Brain microvascular endothelial cell (primary cell): ENCODE measurements around the gene PTPRN2.

Experiments used
- DNase-seq: peaks from one replicate; pipeline ENCODE4 v3.0.0-alpha.2; 2020
- H3K27ac ChIP-seq: fragments of 250-450 bp; sonication (Bioruptor Pico); 2 replicates; pipeline ENCODE4 v1.5.1; 2020; ENCODE audit warnings: mild to moderate bottlenecking, moderate library complexity
- H3K27me3 ChIP-seq: fragments of 250-450 bp; sonication (Bioruptor Pico); replicated peaks from 2 replicates; pipeline ENCODE4 v1.5.1; 2020; ENCODE audit warnings: mild to moderate bottlenecking
- H3K36me3 ChIP-seq: fragments of 250-450 bp; sonication (Bioruptor Pico); replicated peaks from 2 replicates; pipeline ENCODE4 v1.5.1; 2020; ENCODE audit warnings: mild to moderate bottlenecking
- H3K4me3 ChIP-seq: 2 replicates; pipeline ENCODE4 v1.5.1; 2011; ENCODE audit warnings: low read depth, mild to moderate bottlenecking, control low read depth, low read length, moderate library complexity
- in situ Hi-C: cut with HindIII; loops from 2 replicates; pipeline ENCODE4 v1.10.0; 2017; ENCODE audit warnings: low sequenced_read_pairs, low pct_ligation_motif_present
- TF ChIP-seq, protein P1 (sequence below): IDR thresholded peaks from 2 replicates; pipeline ENCODE4 v1.5.1; 2011; ENCODE audit warnings: low read depth, mild to moderate bottlenecking, moderate library complexity, low read length, control low read depth, inconsistent platforms; ENCODE audit errors: missing control alignments

Gene PTPRN2

DNA sequence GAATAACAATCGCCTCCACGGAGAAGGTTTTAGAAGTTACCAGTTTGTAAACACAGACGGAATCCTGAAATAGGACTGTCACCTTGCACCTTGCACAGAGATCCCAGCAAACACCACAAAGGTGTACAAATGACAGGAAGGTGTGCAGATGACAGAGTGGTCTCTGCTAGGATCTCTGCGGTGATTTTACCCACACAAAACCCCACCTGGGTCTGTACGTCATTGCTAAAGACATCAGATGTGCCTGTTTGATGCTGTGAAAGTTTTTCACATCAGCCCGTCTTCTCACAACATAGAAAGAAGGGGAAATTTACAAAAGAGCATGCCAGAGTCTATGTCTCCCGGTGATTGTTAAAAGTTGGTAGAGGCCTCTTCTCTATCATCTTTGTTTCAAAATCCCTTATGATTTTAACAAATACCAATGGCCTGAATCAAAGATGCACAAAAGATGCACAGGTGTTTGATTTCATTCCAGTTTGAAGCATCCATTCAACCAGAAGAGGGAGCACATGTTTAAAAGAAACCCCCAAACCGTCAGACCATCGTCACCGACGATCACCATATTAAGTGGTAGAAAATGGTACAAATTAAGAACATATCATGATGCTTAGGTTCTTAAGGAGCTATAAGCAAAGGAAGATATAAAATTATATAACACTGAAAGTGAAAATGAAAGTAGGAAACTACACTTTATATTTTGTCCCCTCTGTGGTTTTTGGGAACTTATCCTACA, 576.5 kb downstream of the PTPRN2 start:
- TF ChIP-seq, protein P1, sequence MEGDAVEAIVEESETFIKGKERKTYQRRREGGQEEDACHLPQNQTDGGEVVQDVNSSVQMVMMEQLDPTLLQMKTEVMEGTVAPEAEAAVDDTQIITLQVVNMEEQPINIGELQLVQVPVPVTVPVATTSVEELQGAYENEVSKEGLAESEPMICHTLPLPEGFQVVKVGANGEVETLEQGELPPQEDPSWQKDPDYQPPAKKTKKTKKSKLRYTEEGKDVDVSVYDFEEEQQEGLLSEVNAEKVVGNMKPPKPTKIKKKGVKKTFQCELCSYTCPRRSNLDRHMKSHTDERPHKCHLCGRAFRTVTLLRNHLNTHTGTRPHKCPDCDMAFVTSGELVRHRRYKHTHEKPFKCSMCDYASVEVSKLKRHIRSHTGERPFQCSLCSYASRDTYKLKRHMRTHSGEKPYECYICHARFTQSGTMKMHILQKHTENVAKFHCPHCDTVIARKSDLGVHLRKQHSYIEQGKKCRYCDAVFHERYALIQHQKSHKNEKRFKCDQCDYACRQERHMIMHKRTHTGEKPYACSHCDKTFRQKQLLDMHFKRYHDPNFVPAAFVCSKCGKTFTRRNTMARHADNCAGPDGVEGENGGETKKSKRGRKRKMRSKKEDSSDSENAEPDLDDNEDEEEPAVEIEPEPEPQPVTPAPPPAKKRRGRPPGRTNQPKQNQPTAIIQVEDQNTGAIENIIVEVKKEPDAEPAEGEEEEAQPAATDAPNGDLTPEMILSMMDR = no peak
- in situ Hi-C loops = no loop called here
- Histone ChIP-seq H3K36me3 (no peaks in the 10 kb centered on the region), H3K4me3 (no peak overlapping the region), H3K27me3 (no peaks in the 10 kb centered on the region), H3K27ac (no peak overlapping the region)
- no peak for DNase-seq

DNA sequence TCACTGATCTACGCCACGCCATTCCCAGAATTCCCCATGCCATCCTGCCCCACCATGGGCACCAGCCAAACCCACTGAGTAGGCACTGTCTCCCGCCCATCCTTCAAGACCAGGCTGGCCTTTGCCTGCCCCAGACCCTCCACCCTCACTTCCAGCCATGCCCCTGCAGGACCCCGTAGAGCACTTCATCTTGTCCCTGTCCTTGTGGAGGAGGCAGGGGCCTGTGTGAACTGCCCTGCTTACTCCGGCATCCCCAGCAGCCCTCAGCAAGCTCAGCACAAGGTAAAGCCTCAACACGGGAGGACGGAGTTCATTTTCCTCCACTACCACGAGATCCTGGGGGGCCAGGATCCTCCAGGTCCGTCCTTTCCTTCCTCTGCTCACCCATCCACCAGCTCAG, 577.7 kb downstream of the PTPRN2 start:
- no peak for DNase-seq
- H3K36me3 ChIP-seq = no peaks in the 10 kb centered on the region
- in situ Hi-C loops = no loop called here
- no peaks in the 10 kb centered on the region for H3K27me3 ChIP-seq
- TF ChIP-seq, protein P1 = no peak
- no peak overlapping the region for H3K27ac ChIP-seq
- H3K4me3 ChIP-seq = no peak overlapping the region

DNA sequence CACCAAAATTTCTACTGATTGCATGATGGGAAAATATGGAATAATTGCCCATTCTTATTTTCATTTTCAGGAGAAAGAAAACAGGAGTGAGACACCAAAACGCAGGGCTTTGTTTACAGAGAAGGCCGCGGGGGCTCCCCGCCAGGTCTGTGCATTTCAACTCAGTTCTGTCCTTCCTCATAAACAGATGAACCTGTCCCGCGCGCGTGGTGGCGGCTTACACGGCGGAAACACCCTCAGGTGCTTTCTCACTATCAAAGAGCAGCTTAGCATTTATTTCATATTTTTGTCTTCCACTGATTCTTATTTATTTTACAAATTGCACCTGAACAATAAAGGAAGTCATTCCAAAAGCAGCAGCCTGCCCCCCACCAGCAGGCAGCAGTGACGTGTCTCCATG, 579.4 kb downstream of the PTPRN2 start:
- Histone ChIP-seq H3K27ac (no peak overlapping the region), H3K4me3 (no peak overlapping the region), H3K36me3 (no peaks in the 10 kb centered on the region), H3K27me3 (no peaks in the 10 kb centered on the region)
- no peak for DNase-seq
- in situ Hi-C loops = no loop called here
- TF ChIP-seq, protein P1 = no peak

DNA sequence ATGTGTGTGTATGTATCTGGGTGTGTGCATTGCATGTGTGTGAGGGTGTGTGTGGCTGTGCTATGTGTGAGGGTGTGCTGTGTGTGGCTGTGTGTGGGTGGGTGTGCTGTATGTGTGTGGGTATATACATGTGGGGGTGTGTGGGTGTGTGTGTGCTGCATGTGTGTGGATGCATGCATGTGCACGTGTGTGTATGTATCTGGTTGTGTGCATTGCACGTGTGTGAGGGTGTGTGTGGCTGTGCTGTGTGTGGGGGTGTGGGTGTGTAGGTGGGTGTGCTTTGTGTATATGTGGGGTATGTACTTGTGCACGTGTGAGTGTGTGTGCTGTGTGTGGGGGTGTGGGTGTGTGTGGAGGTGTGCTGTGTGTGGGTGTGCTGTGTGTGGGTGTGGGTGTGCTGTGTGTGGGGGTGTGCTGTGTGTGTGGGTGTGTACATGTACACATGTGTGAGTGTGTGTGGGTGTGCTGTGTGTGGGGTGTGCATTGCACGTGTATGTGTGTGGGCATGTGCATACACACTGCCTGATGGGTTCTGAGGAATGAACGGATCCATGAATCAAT, 579.8 kb downstream of the PTPRN2 start:
- H3K27me3 ChIP-seq = no peaks in the 10 kb centered on the region
- H3K27ac ChIP-seq = no peak overlapping the region
- TF ChIP-seq, protein P1 = no peak
- no peaks in the 10 kb centered on the region for H3K36me3 ChIP-seq
- in situ Hi-C loops = no loop called here
- no peak overlapping the region for H3K4me3 ChIP-seq
- no peak for DNase-seq

DNA sequence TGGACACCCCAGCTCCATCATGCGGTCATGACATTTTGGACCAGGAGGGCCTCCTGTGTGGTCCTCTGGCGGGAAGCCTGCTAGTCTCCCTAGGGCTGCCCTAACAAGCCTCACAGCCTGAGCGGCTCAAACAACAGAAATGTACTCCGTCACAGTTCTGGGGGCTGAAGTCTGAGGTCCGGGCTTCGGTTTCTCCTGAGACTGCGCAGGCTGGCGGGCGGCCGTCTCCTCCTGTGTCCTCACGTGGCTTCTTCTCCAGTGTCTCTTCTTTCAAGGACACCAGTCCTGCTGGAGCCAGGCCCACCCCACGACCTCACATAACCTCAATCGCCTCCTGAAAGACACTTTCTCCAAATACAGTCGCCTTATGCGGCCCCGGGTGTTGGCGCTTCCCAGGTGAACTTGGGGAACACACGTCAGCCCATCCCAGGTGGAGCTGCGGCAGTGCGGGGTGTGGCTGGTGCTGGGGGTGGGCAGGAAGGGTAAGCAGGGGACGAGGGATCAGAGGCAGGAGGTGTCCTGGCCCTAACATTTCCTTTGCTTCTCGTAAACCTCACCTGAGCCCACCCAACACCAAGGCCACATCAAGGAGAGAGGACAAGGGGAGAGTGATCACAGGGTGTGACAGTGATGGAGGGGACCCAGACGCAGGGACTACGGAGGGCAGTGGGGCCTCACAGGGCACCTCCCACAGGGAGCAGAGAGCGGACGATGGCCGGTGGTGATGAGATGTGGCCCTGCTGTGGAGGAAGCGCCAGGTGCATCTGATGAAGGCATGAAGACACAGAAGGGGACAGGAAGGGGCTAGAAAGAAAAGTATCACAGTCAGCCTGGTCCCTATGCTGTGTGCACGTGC, 580.6 kb downstream of the PTPRN2 start:
- Histone ChIP-seq H3K4me3 (no peak overlapping the region), H3K36me3 (no peaks in the 10 kb centered on the region), H3K27ac (no peak overlapping the region), H3K27me3 (no peaks in the 10 kb centered on the region)
- in situ Hi-C loops = no loop called here
- DNase-seq = no peak
- TF ChIP-seq, protein P1 = no peak
